GM21717 (cell line): ENCODE measurements around the gene NTN4.
"Not testable (repeated sequence)": the region's sequence is repeated elsewhere in the genome, so short reads cannot be mapped to it uniquely, and the experiment has no call there.

Experiments used
- ATAC-seq: cut with Tn5 transposase; IDR thresholded peaks from one replicate; pipeline ENCODE4 v1.9.1; 2021; ENCODE audit warnings: mild to moderate bottlenecking, moderate library complexity; ENCODE audit not compliant: unreplicated experiment

The NTN4 gene

DNA sequence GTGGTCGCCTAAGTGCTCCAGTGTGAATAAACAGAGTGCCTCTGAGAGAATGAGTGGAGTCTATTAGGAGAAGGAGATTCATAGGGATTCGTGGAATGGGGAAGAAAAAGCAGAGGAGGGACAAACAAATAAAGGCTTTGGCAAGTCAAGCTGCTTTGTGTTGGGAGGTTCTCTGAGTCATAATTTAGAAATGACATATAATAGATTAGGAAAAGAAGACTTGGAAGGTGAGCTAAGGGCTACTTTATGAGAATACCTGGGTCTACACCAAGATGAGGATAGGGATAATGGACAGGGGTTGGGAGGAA, 6.4 kb upstream of the NTN4 start:
- ATAC-seq: no peak

DNA sequence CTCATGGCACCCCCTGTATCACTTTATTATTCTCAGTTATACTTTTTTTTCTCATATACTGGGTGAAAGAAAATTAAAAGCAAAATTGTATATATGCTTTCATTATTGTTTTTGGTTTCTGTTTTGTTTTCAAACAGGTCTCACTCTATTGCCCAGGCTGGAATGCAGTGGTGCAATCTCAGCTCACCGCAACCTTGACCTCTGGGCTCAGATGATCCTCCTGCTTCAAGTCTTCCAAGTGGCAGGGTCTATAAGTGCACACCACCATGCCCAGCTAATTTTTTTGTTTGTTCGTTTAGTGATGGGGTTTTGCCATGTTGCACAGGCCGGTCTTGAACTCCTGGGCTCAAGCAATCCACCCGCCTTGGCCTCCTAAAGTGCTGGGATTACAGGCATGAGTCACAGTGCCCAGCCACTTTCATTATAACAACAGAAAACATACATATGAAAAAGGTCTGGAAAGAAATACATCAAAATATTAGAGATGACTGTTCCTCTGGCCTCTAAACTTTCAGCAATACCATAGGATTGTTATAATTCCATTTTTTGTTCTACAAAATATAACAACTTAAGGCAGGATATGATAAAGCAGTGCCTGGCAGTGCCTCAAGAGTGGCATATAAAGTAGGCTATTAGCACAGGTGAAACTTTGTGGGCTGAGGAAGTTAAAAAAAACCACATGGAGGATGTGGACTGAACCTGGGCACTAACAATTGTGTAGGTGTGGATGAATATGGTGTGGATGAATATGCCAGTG, 5.8 kb upstream of the NTN4 start:
- ATAC-seq: no peak

DNA sequence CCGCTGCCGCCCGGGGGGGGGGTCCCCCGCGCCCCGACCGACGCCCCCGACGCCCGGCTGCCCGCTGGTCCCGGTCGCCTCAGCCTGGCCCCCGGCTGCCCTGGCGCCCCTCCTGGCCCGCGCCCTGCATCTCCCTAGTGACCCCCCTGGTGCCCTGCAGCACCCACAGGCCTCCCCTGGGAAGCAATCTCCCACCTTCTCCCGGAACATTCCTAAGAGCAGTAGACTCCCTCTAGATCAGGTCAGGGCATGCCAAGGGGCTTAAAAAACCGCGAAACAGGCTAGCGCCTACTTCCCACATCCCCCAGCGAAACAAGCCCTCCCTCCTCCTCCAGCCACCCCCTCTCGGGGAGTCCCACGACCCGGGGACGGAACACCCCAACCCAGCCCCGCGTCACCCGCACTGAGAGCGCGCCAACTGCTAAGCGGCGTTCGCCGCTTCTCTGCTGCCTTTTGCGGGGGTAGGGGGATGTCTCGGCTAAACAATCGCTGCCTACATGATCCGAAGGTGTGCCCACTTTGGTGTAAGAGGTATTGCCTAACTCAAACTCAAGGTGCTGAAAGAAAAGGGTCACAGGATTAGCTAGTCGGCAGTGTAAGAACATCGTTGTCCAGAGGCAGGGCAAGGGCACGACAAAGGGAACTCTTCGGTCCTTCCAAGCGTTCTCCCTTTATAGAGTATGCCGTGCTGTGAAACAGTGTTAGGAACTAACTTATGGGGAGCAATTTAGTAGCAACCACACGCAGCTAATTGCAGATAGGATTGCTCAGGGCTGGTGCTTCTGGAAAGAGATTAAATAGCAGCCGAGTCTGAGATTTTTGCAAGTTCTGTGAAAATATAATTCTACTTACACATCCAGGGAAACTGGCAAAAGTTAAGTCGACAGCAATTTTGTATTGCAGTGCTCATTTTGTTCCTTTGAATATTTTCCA, 619 bp upstream of the NTN4 start:
- no peak for ATAC-seq

DNA sequence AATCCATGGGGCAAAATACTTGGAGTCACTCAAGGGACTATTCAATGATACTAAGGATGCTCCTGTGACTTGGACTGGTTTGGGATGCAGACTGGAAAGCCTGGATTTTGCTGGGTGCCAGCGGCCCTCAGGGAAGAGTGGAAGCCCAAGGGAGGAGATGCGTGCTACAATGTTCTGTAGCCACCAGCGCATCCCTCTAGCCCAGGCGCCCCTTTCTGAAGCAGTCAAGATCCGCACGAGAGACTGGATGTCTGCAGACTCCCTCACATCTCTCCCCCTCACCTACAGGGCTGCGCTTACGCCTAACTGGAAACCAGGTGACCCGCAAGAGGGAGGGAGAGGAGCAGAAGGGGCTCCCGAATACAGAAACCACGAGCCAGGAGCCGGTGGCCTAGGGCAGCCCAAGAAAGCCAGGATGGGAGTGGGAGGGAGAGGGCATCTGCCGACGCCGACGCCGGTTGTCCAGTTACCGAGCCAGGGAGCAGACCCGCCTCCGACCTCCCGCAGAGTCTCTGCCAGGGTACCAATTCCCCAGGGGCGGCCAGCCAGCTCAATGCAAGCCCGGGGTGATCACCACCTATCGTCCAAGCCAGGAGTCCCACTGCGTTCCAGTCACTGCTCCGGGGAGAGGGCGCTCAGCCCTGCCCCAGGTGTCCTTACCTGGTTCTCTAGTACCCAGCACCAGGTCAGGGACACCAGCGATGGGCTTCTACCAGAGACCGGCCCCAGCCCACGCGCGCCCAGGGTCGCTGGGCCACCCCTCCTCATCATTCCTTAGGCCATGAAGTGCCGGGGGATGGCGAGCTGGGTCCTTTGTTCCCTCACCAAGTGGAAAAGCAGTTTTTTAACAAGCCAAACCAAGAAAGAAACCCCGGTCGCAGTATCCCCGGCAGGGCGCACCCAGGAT, 1.2 kb downstream of the NTN4 start:
- no peak for ATAC-seq

DNA sequence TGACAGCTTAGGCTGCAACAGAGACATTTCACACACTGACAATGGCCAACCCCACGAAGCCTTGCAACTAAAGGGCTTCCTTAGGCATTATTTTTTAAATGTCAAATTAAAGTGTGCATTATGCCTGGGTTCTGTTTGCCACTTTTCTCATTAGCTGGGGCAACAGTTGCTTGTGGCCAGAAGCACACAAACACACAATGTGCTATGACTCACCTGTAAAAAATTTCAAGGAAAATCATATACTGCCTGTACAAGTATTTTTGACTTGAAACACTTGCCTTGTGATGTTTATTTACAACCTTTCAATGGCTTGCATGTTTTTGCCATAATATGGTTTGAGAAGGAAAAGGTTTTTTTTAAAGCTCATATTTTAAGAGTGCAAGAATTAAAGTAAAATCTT, 1.9 kb downstream of the NTN4 start:
- no peak for ATAC-seq

DNA sequence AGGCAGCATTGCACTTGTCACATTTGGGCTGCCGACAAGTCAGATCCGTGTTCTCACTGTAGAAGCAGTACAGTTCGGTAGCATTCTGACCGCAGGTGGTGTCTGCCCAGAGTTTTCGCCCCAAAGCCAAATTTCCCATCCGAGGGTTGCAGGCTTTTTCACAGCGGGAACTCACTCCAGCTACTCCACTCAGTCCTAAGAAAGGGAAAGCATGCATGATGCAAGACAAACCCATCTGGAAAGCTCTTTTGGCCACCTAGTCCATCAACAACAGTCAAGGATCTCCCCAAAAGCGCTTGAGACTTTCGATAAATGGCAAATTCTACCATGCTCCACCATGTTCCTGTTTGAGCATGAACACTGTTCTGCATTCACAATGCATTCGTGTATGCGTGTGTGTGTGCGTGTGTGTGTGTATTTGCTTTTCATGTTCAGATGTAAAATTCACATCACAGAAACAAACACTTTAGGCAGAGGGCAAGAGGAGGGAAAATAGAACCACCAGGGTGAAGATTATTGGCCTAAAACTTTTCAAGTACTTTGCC, 3.2 kb downstream of the NTN4 start:
- no peak for ATAC-seq

DNA sequence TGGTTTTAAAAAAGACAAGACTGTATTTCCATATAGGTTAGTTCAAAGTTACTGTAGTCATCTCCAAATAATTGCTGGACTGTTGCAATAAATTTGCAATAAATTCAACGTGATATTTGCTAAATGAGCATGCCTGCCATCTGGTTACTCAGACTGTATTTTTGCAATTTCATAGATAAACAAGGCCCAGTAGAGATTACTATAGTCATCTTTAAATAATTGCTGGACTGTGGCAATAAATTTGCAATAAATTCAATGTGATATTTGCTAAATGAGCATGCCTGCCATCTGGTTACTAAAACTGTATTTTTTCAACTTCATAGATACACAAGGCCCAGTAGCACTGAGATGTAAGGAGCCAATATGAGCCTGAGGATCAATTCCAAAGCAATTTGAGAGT, 5.6 kb downstream of the NTN4 start:
- no peak for ATAC-seq

DNA sequence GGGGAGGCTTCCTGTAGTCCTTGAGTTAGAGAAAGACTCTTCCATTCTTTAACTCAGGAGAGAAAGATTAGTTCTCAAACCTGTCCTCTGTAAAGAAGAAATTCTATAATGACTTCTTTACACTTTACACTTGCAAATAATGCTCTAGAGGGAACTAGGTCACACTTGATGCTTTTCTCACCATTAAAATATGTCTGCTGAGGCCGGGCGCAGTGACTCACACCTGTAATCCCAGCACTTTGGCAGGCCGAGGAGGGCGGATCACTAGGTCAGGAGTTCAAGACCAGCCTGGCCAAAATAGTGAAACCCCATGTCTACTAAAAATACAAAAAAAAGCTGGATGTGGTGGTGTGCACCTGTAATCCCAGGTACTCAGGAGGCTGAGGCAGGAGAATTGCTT, 6.3 kb downstream of the NTN4 start:
- ATAC-seq: no peak

DNA sequence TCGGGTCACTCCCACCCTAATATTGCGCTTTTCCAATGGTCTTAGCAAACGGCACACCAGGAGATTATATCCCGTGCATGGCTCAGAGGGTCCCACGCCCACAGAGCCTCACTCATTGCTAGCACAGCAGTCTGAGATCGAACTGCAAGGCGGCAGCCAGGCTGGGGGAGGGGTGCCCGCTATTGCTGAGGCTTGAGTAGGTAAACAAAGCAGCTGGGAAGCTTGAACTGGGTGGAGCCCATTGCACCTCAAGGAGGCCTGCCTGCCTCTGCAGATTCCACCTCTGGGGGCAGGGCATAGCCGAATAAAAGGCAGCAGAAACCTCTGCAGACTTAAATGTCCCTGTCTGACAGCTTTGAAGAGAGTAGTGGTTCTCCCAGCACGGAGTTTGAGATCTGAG, 15.1 kb downstream of the NTN4 start:
- ATAC-seq: not testable (repeated sequence)

DNA sequence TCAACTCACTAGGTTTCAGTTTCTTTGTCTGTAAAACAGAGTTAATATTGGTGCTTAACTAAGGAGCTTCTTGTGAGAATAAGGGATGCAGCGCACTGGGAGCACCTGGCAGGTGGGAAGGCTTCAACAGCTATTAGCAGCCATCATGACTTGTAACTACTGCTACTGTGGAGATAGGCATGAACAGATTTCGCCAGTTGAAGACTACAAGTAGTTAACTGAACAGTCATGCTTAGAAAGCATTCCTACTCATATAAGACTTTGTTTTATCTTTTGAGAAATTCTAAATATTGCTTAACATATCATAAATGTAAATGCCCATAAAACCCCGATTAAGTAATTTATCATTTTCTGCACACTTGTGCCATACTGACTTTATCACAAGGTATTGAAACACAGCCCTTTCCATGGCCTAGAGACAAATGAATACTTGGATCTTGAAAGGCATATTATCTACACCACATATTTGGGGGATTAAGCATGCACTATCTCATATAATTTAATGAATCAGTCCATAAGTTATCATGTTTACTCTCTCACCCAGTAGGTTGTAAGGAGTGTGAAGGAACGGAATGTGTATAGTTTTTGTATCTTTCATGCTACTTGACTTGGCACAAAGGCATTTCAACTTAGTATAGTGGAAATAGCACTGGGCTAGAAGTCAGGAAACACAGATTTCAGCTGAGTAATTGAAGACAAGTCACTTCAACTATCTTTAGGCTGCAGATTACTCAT, 16.1 kb downstream of the NTN4 start:
- no peak for ATAC-seq

DNA sequence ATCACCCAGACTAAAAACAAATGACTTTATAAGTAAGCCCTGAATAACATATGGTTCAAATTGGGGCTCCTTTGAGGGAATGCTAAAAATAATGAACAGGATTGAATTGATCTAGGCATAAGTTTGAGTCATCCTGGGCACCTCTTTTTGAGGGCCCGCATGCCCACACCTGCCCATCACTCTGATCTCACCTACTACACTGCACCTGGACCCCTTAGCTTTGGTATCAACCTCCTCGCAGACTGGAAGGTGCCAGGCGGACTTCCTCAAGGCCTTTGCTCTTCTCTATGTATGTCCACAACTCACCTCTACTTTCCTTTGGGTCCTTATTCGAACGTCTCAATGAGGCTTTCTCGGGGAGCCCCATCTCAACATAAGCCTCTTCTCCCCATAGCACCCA, 17.2 kb downstream of the NTN4 start:
- ATAC-seq: no peak

DNA sequence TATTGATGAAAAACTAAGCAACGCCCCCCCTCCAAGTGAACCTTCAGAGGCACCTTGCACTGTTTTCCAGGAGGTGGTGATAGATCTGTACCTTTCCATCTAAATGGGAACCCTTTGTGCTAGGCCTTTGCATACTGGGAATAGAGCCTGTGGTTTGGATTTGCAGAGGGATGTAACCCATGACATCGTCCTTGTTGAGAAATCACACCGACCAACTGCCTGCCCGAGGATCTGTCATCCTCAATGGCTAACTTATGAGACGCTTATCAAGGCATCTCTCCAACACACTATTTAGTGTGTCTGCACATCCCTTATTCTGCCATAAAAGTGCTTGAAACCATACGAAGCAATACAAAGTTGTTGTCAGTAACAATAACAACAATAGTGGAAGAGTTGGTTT, 22.9 kb downstream of the NTN4 start:
- ATAC-seq: no peak

DNA sequence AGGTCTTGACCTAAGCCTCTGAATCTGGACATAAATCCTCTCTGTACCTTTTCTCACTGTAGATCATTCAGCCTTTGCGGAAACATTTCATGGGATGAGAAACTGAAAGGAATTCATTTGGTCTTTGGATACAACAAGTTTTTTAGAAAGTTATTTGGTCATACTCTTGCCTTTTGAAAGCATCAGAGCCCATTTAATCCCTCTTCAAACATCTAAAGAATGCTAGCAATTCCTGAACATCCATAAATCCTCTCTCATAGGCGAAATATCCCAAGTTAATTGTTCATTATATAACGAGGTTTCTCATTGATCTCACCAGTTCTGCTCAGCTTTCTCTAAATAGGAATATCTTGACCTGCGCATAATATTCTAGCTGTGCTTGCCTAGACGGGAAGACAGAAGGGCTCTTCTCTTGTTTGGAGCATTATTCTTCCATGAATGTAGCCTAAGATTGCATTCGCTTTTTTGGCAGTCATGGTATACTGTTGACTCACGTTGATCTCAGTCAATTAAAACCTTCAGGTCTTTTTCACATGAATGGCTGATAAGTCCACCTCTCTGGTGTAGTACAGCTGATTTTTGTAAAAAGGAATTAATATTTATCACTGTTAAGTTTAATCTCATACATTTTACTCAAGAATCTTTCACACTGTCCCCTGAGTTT, 24.1 kb downstream of the NTN4 start:
- no peak for ATAC-seq

DNA sequence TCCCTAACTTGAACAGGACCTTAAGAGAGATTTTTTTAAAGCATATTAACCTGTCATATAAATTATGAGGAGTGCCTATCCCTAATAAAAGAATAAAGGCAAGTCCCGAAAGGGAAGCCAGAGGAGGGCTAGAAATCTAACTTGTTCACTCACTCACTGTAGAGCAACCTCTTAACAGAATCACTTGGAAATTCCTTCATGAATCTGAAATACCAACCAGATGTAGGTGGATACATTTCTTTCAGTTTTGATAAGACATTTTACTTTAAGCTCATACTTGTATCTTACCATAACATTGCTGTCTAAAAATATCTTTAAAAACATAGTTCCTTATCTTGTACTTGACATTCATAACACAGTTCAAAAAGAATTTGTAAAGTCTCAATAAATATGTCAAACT, 25.7 kb downstream of the NTN4 start:
- no peak for ATAC-seq

DNA sequence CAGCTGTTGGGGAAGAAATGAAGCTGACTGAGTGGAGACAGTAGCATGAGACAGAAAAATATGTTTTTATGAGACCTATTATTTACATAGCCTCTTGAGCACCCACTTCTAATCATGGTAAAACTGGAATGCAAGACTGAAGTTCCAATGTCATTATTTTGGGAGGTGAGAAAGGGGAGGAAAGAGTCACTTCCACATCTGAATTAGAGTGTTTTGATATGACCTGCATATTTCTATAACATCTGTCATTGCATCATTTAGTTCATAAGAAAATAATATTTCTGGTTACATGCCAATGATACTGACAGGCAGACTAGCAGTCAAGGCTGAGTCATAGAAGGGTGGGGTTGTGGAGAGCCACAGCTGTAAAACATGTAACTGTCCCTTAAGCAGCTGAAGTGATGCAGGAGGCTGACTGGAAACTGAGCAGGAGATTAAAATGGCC, 26.7 kb downstream of the NTN4 start:
- no peak for ATAC-seq

DNA sequence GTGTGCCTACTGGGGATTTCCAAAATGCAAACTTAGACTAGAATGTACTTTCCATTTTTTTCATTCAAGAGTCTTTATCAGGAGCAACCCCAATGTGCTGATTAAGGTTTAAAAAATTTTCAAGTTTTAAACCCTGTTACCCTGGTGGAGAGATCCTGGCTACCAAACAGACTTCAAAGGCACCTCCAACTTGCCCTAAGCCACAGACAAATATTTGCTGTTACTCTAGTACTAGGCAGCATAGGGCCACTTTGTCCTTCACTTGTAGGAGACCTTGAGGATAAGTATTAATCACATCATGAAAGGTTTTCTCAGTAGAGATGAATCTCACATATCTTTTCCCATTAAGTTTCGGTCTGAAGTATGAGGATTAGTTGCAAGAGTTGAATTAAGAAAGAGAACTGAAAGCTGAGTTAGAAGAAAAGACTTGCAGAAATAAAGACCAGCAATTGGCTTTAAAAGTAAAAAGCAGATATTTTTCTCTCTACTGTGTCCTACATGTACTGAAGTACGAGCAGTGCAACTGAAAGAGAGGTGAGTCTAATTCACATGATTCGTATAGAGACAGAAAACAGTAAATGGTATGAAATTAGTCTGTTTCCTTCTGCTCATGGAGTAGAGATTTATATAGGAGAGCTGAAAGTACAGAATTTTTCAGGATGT, 28.3 kb downstream of the NTN4 start:
- ATAC-seq: no peak

DNA sequence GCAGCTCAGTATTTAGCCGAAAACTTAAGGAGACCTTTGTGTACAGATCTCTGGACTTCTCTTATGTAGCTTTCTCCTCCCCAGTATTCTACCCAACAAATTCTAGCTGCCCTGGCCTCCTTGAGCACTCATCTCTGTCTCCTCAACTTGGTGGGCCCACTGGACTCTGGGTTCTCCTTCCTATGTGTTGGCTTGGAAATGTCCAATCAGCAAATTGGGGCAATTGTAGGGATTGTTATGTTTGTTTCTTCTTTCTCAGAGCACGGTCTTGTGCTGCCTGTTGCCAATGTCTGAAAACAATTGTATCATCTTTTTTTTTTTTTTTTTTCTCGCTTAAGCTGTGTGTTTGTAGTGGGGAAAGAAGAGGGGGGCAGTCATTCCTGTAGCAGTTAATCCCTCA, 30.2 kb downstream of the NTN4 start:
- ATAC-seq: no peak

DNA sequence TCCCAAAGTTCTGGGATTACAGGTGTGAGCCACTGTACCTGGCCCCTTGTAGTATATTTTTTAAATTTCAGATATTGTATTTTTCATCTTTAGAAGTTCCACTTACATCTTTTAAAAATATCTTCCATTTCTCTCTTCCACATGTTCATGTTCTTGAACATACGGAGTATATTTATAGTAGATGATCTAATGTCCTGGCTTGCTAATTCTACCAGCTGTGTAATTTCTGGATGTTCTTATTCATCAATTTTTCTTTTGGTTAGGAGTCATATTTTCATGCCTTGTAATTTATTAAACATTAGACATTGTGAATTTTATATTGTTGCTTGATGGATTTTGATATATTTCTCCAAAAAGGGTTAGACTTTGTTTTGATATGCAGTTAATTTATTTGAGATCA, 30.8 kb downstream of the NTN4 start:
- no peak for ATAC-seq

DNA sequence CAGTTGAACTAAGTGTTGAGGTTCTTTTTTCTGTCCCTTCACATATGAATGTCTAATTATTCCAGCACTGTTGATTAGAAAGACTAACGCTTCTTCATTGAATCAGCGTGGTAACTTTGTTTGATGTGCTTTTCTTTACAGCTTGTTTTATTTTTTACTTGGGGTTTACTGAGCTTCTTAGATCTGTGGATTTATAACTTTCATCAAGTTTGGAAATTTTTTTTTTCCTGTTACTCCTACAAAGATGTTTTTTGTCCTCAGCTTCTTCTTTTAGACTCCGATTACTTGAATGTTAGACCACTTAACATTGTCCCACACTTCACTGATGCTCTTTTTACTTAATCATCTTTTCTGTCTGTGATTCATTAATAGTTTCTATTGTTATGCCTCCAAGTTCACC, 31.5 kb downstream of the NTN4 start:
- ATAC-seq: no peak
